GM23248 (cell line): ENCODE data around the gene SPDEF.

ENCODE experiments used
- EZH2 ChIP-seq: fragments of 200-600 bp; sonication (generic); IDR thresholded peaks from 2 replicates; pipeline ENCODE4 v1.6.1; 2018; ENCODE audit warnings: antibody characterized with exemption, mild to moderate bottlenecking; ENCODE audit not compliant: insufficient read depth, poor library complexity, severe bottlenecking
- EZH2phosphoT487 ChIP-seq: fragments of 200-600 bp; sonication (generic); IDR thresholded peaks from 2 replicates; pipeline ENCODE4 v1.6.1; 2018; ENCODE audit warnings: antibody characterized with exemption, moderate library complexity, mild to moderate bottlenecking, low read depth; ENCODE audit not compliant: insufficient read depth

DNA sequence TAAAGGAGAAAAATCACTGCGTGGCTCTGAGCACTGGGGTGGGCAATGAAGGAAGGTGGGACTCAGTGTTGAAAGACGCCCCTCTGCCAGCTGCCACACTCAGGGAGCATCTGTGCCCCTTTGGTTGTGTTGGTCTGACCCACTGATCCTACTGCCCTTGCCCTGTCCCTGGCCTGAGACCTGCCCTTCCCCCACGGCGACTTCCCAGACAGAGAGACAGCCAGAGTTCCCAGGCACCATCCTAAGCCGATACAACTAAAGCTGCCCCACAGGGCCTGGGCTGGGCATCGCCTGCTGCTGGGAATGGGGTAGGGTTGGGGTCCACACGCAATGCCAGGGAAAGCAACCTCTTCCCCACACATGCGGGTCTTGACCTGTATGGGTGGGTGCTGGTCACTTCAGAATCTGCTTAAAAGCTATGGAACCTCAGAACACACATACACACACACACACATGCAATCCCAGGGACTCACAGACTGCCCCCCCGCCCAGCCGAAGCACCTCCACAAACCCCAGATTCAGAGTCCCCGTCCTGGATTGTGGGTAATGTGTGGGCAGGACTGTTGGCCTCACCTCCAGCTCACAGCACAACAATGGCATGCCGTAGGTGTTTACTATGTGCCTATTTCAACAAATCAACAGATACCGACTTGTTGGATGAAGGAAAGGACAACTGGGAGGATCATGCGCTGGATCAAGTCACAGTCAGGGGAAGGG lies 10.9 kb upstream of the SPDEF start:
- no peak for TF ChIP-seq EZH2
- TF ChIP-seq EZH2phosphoT487 = no peak
